Keratinocyte (primary cell): ENCODE results near the gene ARMH1. TPM values are rescaled to one million over a fixed set of nuclear protein-coding genes. Genes with fewer than 3 reads are reported as not detected.

Experiments used
- DNase-seq: peaks from one replicate; pipeline ENCODE4 v3.0.0-alpha.2; 2011; ENCODE audit warnings: low read depth, missing footprints, low spot score
- FAIRE-seq: peaks from 2 replicates; lab custom pipeline; 2011; peaks lifted over from hg19 to GRCh38; lab: Jason Lieb, UNC
- H2AFZ ChIP-seq: 2 replicates; pipeline ENCODE4 v1.6.0; 2012; ENCODE audit warnings: low read length, control low read depth, inconsistent platforms; ENCODE audit not compliant: control insufficient read depth
- H3K27ac ChIP-seq: 2 replicates; pipeline ENCODE4 v1.5.1; 2011; ENCODE audit warnings: low read length; ENCODE audit not compliant: control insufficient read depth, insufficient read depth
- H3K27me3 ChIP-seq: 3 replicates; pipeline ENCODE4 v1.6.0; 2011; ENCODE audit warnings: low read length; ENCODE audit not compliant: control insufficient read depth, insufficient read depth; ENCODE audit errors: extremely low read depth
- H3K36me3 ChIP-seq, 2 experiments: 2 replicates in 1 of 2; 3 replicates in 1 of 2; pipeline ENCODE4 v1.5.1; 2011; ENCODE audit warnings: low read length in 2 of 2, mild to moderate bottlenecking in 1 of 2; ENCODE audit not compliant: control insufficient read depth in 2 of 2, insufficient read depth in 2 of 2; ENCODE audit errors: extremely low read depth in 1 of 2
- H3K4me1 ChIP-seq: 3 replicates; pipeline ENCODE4 v1.5.1; 2011; ENCODE audit warnings: low read length; ENCODE audit not compliant: control insufficient read depth, insufficient read depth; ENCODE audit errors: extremely low read depth
- H3K4me2 ChIP-seq: 3 replicates; pipeline ENCODE4 v1.6.0; 2011; ENCODE audit warnings: low read depth, low read length; ENCODE audit not compliant: control insufficient read depth, insufficient read depth; ENCODE audit errors: extremely low read depth
- H3K4me3 ChIP-seq, 3 experiments: fragments of 200-600 bp in 1 of 3; sonication (generic) in 1 of 3; 2 replicates in 2 of 3; 3 replicates in 1 of 3; pipeline ENCODE4 v1.5.1; 2011 to 2016; ENCODE audit warnings: low read length in 3 of 3, mild to moderate bottlenecking in 3 of 3, control low read depth in 2 of 3, inconsistent platforms in 1 of 3, low read depth in 1 of 3, mixed read lengths in 1 of 3, mixed run types in 1 of 3, moderate library complexity in 1 of 3; ENCODE audit not compliant: control insufficient read depth in 2 of 3, insufficient read depth in 2 of 3; ENCODE audit errors: extremely low read depth in 1 of 3
- H3K79me2 ChIP-seq: 2 replicates; pipeline ENCODE4 v1.6.0; 2012; ENCODE audit warnings: low read length; ENCODE audit not compliant: control insufficient read depth, insufficient read depth
- H3K9ac ChIP-seq: 3 replicates; pipeline ENCODE4 v1.6.0; 2011; ENCODE audit warnings: low read length; ENCODE audit not compliant: control insufficient read depth, insufficient read depth; ENCODE audit errors: extremely low read depth
- H3K9me1 ChIP-seq: 3 replicates; pipeline ENCODE4 v1.6.0; 2011; ENCODE audit warnings: low read length; ENCODE audit not compliant: control insufficient read depth, insufficient read depth; ENCODE audit errors: extremely low read depth
- H3K9me3 ChIP-seq: 2 replicates; pipeline ENCODE4 v1.5.1; 2012; ENCODE audit warnings: low read depth, low read length; ENCODE audit not compliant: control insufficient read depth
- H4K20me1 ChIP-seq: 3 replicates; pipeline ENCODE4 v1.6.0; 2011; ENCODE audit warnings: low read length; ENCODE audit not compliant: control insufficient read depth, insufficient read depth; ENCODE audit errors: extremely low read depth
- CTCF ChIP-seq, 3 experiments: IDR thresholded peaks in 1 of 3; conservative IDR thresholded peaks in 1 of 3; optimal IDR thresholded peaks in 1 of 3; 2 replicates in 2 of 3; 3 replicates in 1 of 3; pipeline versions ENCODE3 to v1.5.1; 2011; ENCODE audit warnings: low read length in 3 of 3, mild to moderate bottlenecking in 3 of 3, moderate library complexity in 2 of 3, control low read depth in 1 of 3, inconsistent platforms in 1 of 3; ENCODE audit not compliant: insufficient read depth in 2 of 3; ENCODE audit errors: extremely low read depth in 1 of 3
- EZH2 ChIP-seq: IDR thresholded peaks from one replicate; pipeline ENCODE4 v1.6.1; 2012; ENCODE audit warnings: inconsistent platforms, mild to moderate bottlenecking, low read length, moderate library complexity
- dilution Hi-C: fragments of 300-500 bp; cut with MboI; formaldehyde crosslinking; loops from one replicate; pipeline ENCODE4 v1.7.0; 2020; ENCODE audit warnings: low sequenced_read_pairs; ENCODE audit not compliant: extremely low pct_ligation_motif_present
- polyA plus RNA-seq, 5 experiments: library from polyadenylated mRNA; depleted of rRNA in 3 of 5; stranded (reverse) in 3 of 5; stranded (forward) in 1 of 5; unstranded in 1 of 5; fragments of >200 nt; gene quantifications; 1 replicate in 1 of 5; 2 replicates in 3 of 5; 3 replicates in 1 of 5; pipeline versions ENCODE4 v1.2.1 to v1.2.3, GENCODE V29; 2011 to 2012; ENCODE audit warnings: missing spikeins in 2 of 5, low read depth in 1 of 5, low replicate concordance in 1 of 5

The ARMH1 gene
- polyA plus RNA-seq, 1 donor (not counting 4 experiments of a cell fraction or from before 2014, with no cell fraction given), result 0.22 TPM

GRCh38 chr1:44645476-44646244 is 28.9 kb upstream of the ARMH1 start:
- H3K36me3 ChIP-seq, result peaks cover 29 to 56% of the 10 kb centered on the region in 2 experiments
- H3K4me1 ChIP-seq, result peaks cover 9% of the 10 kb centered on the region
- no peaks in the 10 kb centered on the region for H3K9me1 ChIP-seq
- no peaks in the 10 kb centered on the region for H3K9me3 ChIP-seq
- peak overlapping the region; percentile 18 for H3K9ac ChIP-seq
- DNase-seq (no peak), FAIRE-seq (peak; percentile 9)
- no peak overlapping the region for H3K27ac ChIP-seq
- H2AFZ ChIP-seq, result no peak overlapping the region
- dilution Hi-C loops, result no loop called here
- no peak overlapping the region for H3K4me2 ChIP-seq
- no peak for TF ChIP-seq CTCF (optimal IDR thresholded peaks at IDR 0.05 in 1 of 3, IDR thresholded peaks at IDR 0.05 in 1 of 3, conservative IDR thresholded peaks at IDR 0.05 in 1 of 3; ENCODE audit: extremely low read depth in 1 of 3, insufficient read depth in 2 of 3, low read length in 3 of 3)
- TF ChIP-seq EZH2, result no peak
- H4K20me1 ChIP-seq, result no peaks in the 10 kb centered on the region
- no peaks in the 10 kb centered on the region for H3K27me3 ChIP-seq
- H3K79me2 ChIP-seq, result no peaks in the 10 kb centered on the region
- no peak overlapping the region for H3K4me3 ChIP-seq

GRCh38 chr1:44646261-44647110 is 28.0 kb upstream of the ARMH1 start:
- FAIRE-seq (no peak), DNase-seq (no peak)
- Histone ChIP-seq H3K27me3 (no peaks in the 10 kb centered on the region), H3K4me1 (peaks cover 9% of the 10 kb centered on the region), H4K20me1 (no peaks in the 10 kb centered on the region), H2AFZ (no peak overlapping the region), H3K4me2 (no peak overlapping the region), H3K4me3 (no peak overlapping the region), H3K9me1 (no peaks in the 10 kb centered on the region), H3K9ac (peak overlapping the region; percentile 18), H3K79me2 (no peaks in the 10 kb centered on the region), H3K36me3 (peaks cover 29 to 50% of the 10 kb centered on the region in 2 experiments), H3K9me3 (no peaks in the 10 kb centered on the region), H3K27ac (no peak overlapping the region)
- dilution Hi-C loops, result no loop called here
- TF ChIP-seq EZH2, result no peak
- no peak for TF ChIP-seq CTCF (optimal IDR thresholded peaks at IDR 0.05 in 1 of 3, IDR thresholded peaks at IDR 0.05 in 1 of 3, conservative IDR thresholded peaks at IDR 0.05 in 1 of 3; ENCODE audit: extremely low read depth in 1 of 3, insufficient read depth in 2 of 3, low read length in 3 of 3)
